Measurements from ENCODE around the gene INPP5F. TPM values are rescaled to one million over a fixed set of nuclear protein-coding genes. Genes with fewer than 3 reads are reported as not detected.
"Not testable (repeated sequence)": the region's sequence is repeated elsewhere in the genome, so short reads cannot be mapped to it uniquely, and the experiment has no call there.

INPP5F gene
- total and polyA plus RNA-seq, 4 donors = 5.6 to 22.9 (median 10.1) TPM

GRCh38 chr10:119770928-119771327, 45.1 kb downstream of the INPP5F start:
- Histone ChIP-seq H3K27me3 (ENCODE audit: control insufficient read depth in 3 of 3, insufficient read depth in 3 of 3, low read length in 2 of 3) (no peaks in the 10 kb centered on the region), H3K36me3 (ENCODE audit: control insufficient read depth in 4 of 4, insufficient read depth in 4 of 4, low read length in 4 of 4) (no peaks in the 10 kb centered on the region), H3K9ac (ENCODE audit: insufficient read depth in 1 of 2, low read length in 2 of 2) (no peak overlapping the region), H3K27ac (ENCODE audit: low read depth in 1 of 2, low read length in 1 of 2) (no peak overlapping the region), H3K9me3 (ENCODE audit: control insufficient read depth in 4 of 4, insufficient read depth in 3 of 4, low read length in 3 of 4) (no peaks in the 10 kb centered on the region), H3K4me3 (no peak overlapping the region), H3K4me1 (ENCODE audit: control insufficient read depth in 5 of 5, insufficient read depth in 5 of 5, low read length in 5 of 5) (peaks cover 0 to 5% (median 0%) of the 10 kb centered on the region in 5 donors)
- DNase-seq = no peak
- whole genome bisulfite sequencing, 2 donors = 70 to 76% methylated on average over 2 of the region's 2 CpGs
- ATAC-seq (ENCODE audit: insufficient read depth, low FRiP score) = no peak
- TF ChIP-seq, protein P1, sequence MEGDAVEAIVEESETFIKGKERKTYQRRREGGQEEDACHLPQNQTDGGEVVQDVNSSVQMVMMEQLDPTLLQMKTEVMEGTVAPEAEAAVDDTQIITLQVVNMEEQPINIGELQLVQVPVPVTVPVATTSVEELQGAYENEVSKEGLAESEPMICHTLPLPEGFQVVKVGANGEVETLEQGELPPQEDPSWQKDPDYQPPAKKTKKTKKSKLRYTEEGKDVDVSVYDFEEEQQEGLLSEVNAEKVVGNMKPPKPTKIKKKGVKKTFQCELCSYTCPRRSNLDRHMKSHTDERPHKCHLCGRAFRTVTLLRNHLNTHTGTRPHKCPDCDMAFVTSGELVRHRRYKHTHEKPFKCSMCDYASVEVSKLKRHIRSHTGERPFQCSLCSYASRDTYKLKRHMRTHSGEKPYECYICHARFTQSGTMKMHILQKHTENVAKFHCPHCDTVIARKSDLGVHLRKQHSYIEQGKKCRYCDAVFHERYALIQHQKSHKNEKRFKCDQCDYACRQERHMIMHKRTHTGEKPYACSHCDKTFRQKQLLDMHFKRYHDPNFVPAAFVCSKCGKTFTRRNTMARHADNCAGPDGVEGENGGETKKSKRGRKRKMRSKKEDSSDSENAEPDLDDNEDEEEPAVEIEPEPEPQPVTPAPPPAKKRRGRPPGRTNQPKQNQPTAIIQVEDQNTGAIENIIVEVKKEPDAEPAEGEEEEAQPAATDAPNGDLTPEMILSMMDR (IDR thresholded peaks at IDR 0.05; ENCODE audit: control extremely low read depth, extremely low read depth) = no peak

DNA sequence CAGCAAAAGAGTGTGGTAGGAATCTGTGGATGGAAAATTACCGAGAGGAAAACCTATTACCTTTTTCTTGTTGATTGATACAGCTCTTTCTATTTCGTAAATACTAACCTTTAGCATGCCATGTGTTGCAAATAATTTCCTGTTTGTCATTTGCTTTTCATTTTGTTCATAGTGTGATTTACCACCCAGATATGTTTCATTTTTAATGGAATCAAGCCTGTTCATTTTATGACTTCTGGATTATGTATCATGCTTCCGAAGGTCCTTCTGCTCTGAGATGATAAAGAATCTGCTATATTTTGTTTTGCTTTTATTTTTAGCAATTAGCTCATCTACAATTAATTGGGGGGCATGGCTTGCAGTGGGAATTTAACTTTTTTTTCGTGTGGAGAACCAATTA, 46.5 kb downstream of the INPP5F start:
- ATAC-seq (ENCODE audit: insufficient read depth, low FRiP score) (no peak), DNase-seq (no peak)
- TF ChIP-seq, protein P1 (IDR thresholded peaks at IDR 0.05; ENCODE audit: control extremely low read depth, extremely low read depth) = no peak
- Histone ChIP-seq H3K9ac (ENCODE audit: insufficient read depth in 1 of 2, low read length in 2 of 2) (no peak overlapping the region), H3K27me3 (ENCODE audit: control insufficient read depth in 3 of 3, insufficient read depth in 3 of 3, low read length in 2 of 3) (no peaks in the 10 kb centered on the region), H3K4me1 (ENCODE audit: control insufficient read depth in 5 of 5, insufficient read depth in 5 of 5, low read length in 5 of 5) (peaks cover 0 to 5% (median 0%) of the 10 kb centered on the region in 5 donors), H3K9me3 (ENCODE audit: control insufficient read depth in 4 of 4, insufficient read depth in 3 of 4, low read length in 3 of 4) (no peaks in the 10 kb centered on the region), H3K4me3 (no peak overlapping the region), H3K27ac (ENCODE audit: low read depth in 1 of 2, low read length in 1 of 2) (no peak overlapping the region), H3K36me3 (ENCODE audit: control insufficient read depth in 4 of 4, insufficient read depth in 4 of 4, low read length in 4 of 4) (no peaks in the 10 kb centered on the region)
- 86 to 89% methylated on average over 4 of the region's 4 CpGs for WGBS, 2 donors

- 97 to 98% methylated on average over 3 of the region's 3 CpGs for WGBS, 2 donors
- not testable (repeated sequence) for H3K36me3 ChIP-seq (ENCODE audit: control insufficient read depth in 4 of 4, insufficient read depth in 4 of 4, low read length in 4 of 4); H3K4me3 ChIP-seq; H3K27ac ChIP-seq (ENCODE audit: low read depth in 1 of 2, low read length in 1 of 2); H3K4me1 ChIP-seq (ENCODE audit: control insufficient read depth in 5 of 5, insufficient read depth in 5 of 5, low read length in 5 of 5); H3K9me3 ChIP-seq (ENCODE audit: control insufficient read depth in 4 of 4, insufficient read depth in 3 of 4, low read length in 3 of 4); DNase-seq; H3K9ac ChIP-seq (ENCODE audit: insufficient read depth in 1 of 2, low read length in 2 of 2); H3K27me3 ChIP-seq (ENCODE audit: control insufficient read depth in 3 of 3, insufficient read depth in 3 of 3, low read length in 2 of 3); ATAC-seq (ENCODE audit: insufficient read depth, low FRiP score)
Measured at GRCh38 chr10:119773041-119773440, 47.2 kb downstream of the INPP5F start.

DNA sequence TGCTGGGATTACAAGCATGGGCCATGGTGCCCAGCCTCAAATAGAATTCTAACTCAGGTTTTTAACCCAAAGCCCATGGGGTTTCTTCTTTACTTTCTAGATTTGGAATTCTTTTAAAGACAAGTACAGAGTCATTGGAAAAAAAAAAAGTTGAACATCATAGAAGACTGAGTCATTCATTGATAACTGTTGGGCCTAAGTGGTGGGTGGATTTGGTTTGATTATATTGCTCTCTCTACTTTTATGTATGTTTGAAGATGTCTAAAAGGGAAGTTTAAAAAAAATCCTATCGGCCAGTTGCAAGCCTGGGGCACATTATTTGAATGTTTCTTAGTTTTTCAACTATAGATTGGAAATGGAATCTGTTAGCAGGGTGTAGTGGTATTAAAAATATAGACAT, 49.7 kb downstream of the INPP5F start:
- DNase-seq = no peak
- WGBS, 2 donors = 89% methylated on average over 1 of the region's 1 CpG
- Histone ChIP-seq H3K36me3 (ENCODE audit: control insufficient read depth in 4 of 4, insufficient read depth in 4 of 4, low read length in 4 of 4) (no peaks in the 10 kb centered on the region), H3K4me1 (ENCODE audit: control insufficient read depth in 5 of 5, insufficient read depth in 5 of 5, low read length in 5 of 5) (no peaks in the 10 kb centered on the region), H3K9ac (ENCODE audit: insufficient read depth in 1 of 2, low read length in 2 of 2) (no peak overlapping the region), H3K9me3 (ENCODE audit: control insufficient read depth in 4 of 4, insufficient read depth in 3 of 4, low read length in 3 of 4) (no peaks in the 10 kb centered on the region), H3K4me3 (no peak overlapping the region), H3K27ac (ENCODE audit: low read depth in 1 of 2, low read length in 1 of 2) (no peak overlapping the region), H3K27me3 (ENCODE audit: control insufficient read depth in 3 of 3, insufficient read depth in 3 of 3, low read length in 2 of 3) (no peaks in the 10 kb centered on the region)
- TF ChIP-seq, protein P1 (IDR thresholded peaks at IDR 0.05; ENCODE audit: control extremely low read depth, extremely low read depth) = no peak
- no peak for ATAC-seq (ENCODE audit: insufficient read depth, low FRiP score)
